Gastrocnemius medialis (tissue), 4 donors: ENCODE data around the gene MTFR2. TPM values are rescaled to one million over a fixed set of nuclear protein-coding genes. Genes with fewer than 3 reads are reported as not detected.
"Not testable (repeated sequence)": the region's sequence is repeated elsewhere in the genome, so short reads cannot be mapped to it uniquely, and the experiment has no call there.

Experiments
- ATAC-seq, 2 donors: fragments of 150-250 bp; one replicate each; pipeline ENCODE4 v1.9.1; 2016
- DNase-seq, 2 donors: peaks; one replicate each; pipeline ENCODE4 v3.0.0-alpha.2; 2019
- H3K27ac ChIP-seq, 4 donors: fragments of 200-600 bp; sonication (generic); 1 replicate in 1 of 4; 2 replicates in 3 of 4; pipeline ENCODE4 v1.5.1; 2016 to 2018; ENCODE audit warnings: mild to moderate bottlenecking in 2 of 4, moderate library complexity in 1 of 4
- H3K27me3 ChIP-seq, 3 donors: fragments of 200-600 bp; sonication (generic) in 2 of 3; 1 replicate in 1 of 3; 2 replicates in 2 of 3; pipeline versions ENCODE4 v1.5.1 to v1.6.0; 2016 to 2019; ENCODE audit warnings: mild to moderate bottlenecking in 1 of 3, moderate library complexity in 1 of 3
- H3K36me3 ChIP-seq, 2 donors: fragments of 200-600 bp; sonication (generic) in 1 of 2; one replicate each; pipeline ENCODE4 v1.5.1; 2017 to 2018
- H3K4me1 ChIP-seq, 2 donors: fragments of 200-600 bp; sonication (generic) in 1 of 2; one replicate each; pipeline ENCODE4 v1.5.1; 2016 to 2017; ENCODE audit warnings: mild to moderate bottlenecking in 2 of 2
- H3K4me3 ChIP-seq, 4 donors: fragments of 200-600 bp; sonication (generic) in 3 of 4; 1 replicate in 1 of 4; 2 replicates in 3 of 4; pipeline ENCODE4 v1.5.1; 2016 to 2019; ENCODE audit warnings: mild to moderate bottlenecking in 2 of 4
- H3K9me3 ChIP-seq, 3 donors: fragments of 200-600 bp; sonication (generic) in 2 of 3; 1 replicate in 1 of 3; 2 replicates in 2 of 3; pipeline ENCODE4 v1.5.1; 2016 to 2019
- CTCF ChIP-seq, 5 experiments: fragments of 450-650 bp in 3 of 5; fragments of 200-600 bp in 2 of 5; sonication (generic) in 2 of 5; IDR thresholded peaks in 4 of 5; conservative IDR thresholded peaks in 1 of 5; 1 replicate in 4 of 5; 2 replicates in 1 of 5; pipeline ENCODE4 v1.5.1; 2016 to 2019; ENCODE audit warnings: antibody characterized with exemption in 5 of 5, mild to moderate bottlenecking in 3 of 5, moderate library complexity in 3 of 5
- POLR2A ChIP-seq, 2 donors: fragments of 450-650 bp; IDR thresholded peaks; one replicate each; pipeline ENCODE4 v1.6.1; 2017; ENCODE audit warnings: antibody characterized with exemption in 2 of 2, mild to moderate bottlenecking in 2 of 2, moderate library complexity in 2 of 2
- in situ Hi-C, 4 donors: fragments of 200-750 bp; cut with MboI; loops; one replicate each; pipeline versions ENCODE4 v1.15.0 to v1.8.0; 2017; ENCODE audit warnings: low sequenced_read_pairs in 4 of 4
- intact Hi-C: fragments of 100-400 bp; cut with DNase I; formaldehyde crosslinking; loops from one replicate; pipeline ENCODE4 v1.15.1; 2023; ENCODE audit warnings: low total_unique reads
- total RNA-seq, 4 donors: library from RNA; depleted of rRNA; stranded (reverse); fragments of >200 nt; gene quantifications; one replicate each; pipeline versions ENCODE4 v1.1.0 to v1.2.3, GENCODE V29; 2016

The MTFR2 gene
- total RNA-seq, 4 donors from 2014 or later, result 0.51 TPM; not detected in 3

GRCh38 chr6:136226674-136227377 is 23.3 kb downstream of the MTFR2 start:
- H3K4me1 ChIP-seq, result no peaks in the 10 kb centered on the region
- no peaks in the 10 kb centered on the region for H3K36me3 ChIP-seq
- ATAC-seq, result peak; percentile 26 to 50
- DNase-seq, result no peak
- in situ Hi-C loops, result loop anchor here (5.0 to 10.0 kb wide), 4 partner anchors 690 to 772 kb away; no protein-coding TSS in a partner anchor
- intact Hi-C loops, result loop anchor here (1.0 to 2.0 kb wide), 4 partner anchors 195 to 776 kb away; no protein-coding TSS in a partner anchor
- no peaks in the 10 kb centered on the region for H3K27me3 ChIP-seq
- TF ChIP-seq CTCF (IDR thresholded peaks at IDR 0.05 in 4 of 5, conservative IDR thresholded peaks at IDR 0.05 in 1 of 5), result no peak
- TF ChIP-seq POLR2A (IDR thresholded peaks at IDR 0.05), result no peak
- H3K27ac ChIP-seq, result peak overlapping the region in 2 of 4 donors; percentile 5 to 44
- no peaks in the 10 kb centered on the region for H3K9me3 ChIP-seq
- H3K4me3 ChIP-seq, result peak overlapping the region; percentile 26 to 46 (median 34)

- Histone ChIP-seq H3K36me3 (no peaks in the 10 kb centered on the region), H3K4me1 (no peaks in the 10 kb centered on the region), H3K27me3 (no peaks in the 10 kb centered on the region), H3K4me3 (peak overlapping the region; percentile 26 to 46 (median 34)), H3K9me3 (no peaks in the 10 kb centered on the region), H3K27ac (peak overlapping the region in 2 of 4 donors; percentile 5 to 44)
- ATAC-seq (peak; percentile 85 to 86), DNase-seq (peak; percentile 24 to 29)
- TF ChIP-seq POLR2A (IDR thresholded peaks at IDR 0.05), result no peak
- TF ChIP-seq CTCF (IDR thresholded peaks at IDR 0.05 in 4 of 5, conservative IDR thresholded peaks at IDR 0.05 in 1 of 5), result peak; percentile 97 to 100 (median 100)
- in situ Hi-C loops, result loop anchor here (5.0 to 10.0 kb wide), 4 partner anchors 689 to 771 kb away; no protein-coding TSS in a partner anchor
- intact Hi-C loops, result loop anchor here (1.0 to 2.0 kb wide), 4 partner anchors 194 to 775 kb away; no protein-coding TSS in a partner anchor
Observed at GRCh38 chr6:136226027-136226673, 24.0 kb downstream of the MTFR2 start.

GRCh38 chr6:136225496-136225895 is 24.6 kb downstream of the MTFR2 start:
- Histone ChIP-seq H3K4me3 (no peak overlapping the region), H3K27me3 (no peaks in the 10 kb centered on the region), H3K36me3 (no peaks in the 10 kb centered on the region), H3K9me3 (no peaks in the 10 kb centered on the region), H3K27ac (no peak overlapping the region), H3K4me1 (no peaks in the 10 kb centered on the region)
- in situ Hi-C loops, result loop anchor here (5.0 to 10.0 kb wide), 4 partner anchors 688 to 771 kb away; no protein-coding TSS in a partner anchor
- intact Hi-C loops, result no loop called here
- TF ChIP-seq POLR2A (IDR thresholded peaks at IDR 0.05), result no peak
- TF ChIP-seq CTCF (IDR thresholded peaks at IDR 0.05 in 4 of 5, conservative IDR thresholded peaks at IDR 0.05 in 1 of 5), result no peak
- no peak for DNase-seq
- no peak for ATAC-seq

GRCh38 chr6:136224974-136225373 is 25.1 kb downstream of the MTFR2 start:
- H3K27ac ChIP-seq, H3K4me1 ChIP-seq, H3K27me3 ChIP-seq, ATAC-seq, DNase-seq, H3K36me3 ChIP-seq, H3K4me3 ChIP-seq, intact Hi-C loops, H3K9me3 ChIP-seq: not testable (repeated sequence)
- in situ Hi-C loops, result loop anchor here (5.0 to 10.0 kb wide), 4 partner anchors 688 to 770 kb away; no protein-coding TSS in a partner anchor
